ENCODE measurements around the gene CDC37. TPM values are rescaled to one million over a fixed set of nuclear protein-coding genes. Genes with fewer than 3 reads are reported as not detected.
"Not testable (repeated sequence)": the region's sequence is repeated elsewhere in the genome, so short reads cannot be mapped to it uniquely, and the experiment has no call there.

The CDC37 gene
- total RNA-seq, 1 donor from 2014 or later, result 44.0 TPM

DNA sequence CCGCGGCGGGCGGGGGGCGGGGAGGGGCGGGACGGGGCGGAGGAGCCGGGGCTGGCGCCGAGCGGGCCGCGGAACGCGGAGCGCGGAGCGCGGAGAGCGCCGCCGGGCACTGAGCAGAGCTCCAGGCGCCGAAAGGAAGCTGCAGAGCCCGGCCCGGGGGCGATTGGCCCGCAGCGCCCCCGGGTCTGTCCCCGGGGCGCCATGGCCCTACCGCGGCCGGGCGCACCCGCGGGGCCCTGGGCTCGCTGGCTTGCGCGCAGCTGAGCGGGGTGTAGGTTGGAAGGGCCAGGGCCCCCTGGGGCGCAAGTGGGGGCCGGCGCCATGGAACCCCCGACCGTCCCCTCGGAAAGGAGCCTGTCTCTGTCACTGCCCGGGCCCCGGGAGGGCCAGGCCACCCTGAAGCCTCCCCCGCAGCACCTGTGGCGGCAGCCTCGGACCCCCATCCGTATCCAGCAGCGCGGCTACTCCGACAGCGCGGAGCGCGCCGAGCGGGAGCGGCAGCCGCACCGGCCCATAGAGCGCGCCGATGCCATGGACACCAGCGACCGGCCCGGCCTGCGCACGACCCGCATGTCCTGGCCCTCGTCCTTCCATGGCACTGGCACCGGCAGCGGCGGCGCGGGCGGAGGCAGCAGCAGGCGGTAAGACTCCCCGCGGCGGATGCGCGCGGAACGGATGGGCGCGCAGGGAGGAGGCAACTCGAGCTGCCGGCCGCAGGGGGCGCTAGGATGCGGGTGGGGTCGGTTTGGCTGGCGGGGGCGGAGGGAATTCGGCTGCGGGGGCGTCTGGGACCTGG lies 17.3 kb upstream of the CDC37 start, which contains the start of gene PDE4A:
PDE4A (plus strand) TSS at position 95 of the 796 bp plus-strand sequence; CDS start at position 322, 227 bp downstream.
- FAIRE-seq, result no peak
- DNase-seq (ENCODE audit: low spot score in 2 of 2), result peak in 1 of 2 donors; percentile 34

DNA sequence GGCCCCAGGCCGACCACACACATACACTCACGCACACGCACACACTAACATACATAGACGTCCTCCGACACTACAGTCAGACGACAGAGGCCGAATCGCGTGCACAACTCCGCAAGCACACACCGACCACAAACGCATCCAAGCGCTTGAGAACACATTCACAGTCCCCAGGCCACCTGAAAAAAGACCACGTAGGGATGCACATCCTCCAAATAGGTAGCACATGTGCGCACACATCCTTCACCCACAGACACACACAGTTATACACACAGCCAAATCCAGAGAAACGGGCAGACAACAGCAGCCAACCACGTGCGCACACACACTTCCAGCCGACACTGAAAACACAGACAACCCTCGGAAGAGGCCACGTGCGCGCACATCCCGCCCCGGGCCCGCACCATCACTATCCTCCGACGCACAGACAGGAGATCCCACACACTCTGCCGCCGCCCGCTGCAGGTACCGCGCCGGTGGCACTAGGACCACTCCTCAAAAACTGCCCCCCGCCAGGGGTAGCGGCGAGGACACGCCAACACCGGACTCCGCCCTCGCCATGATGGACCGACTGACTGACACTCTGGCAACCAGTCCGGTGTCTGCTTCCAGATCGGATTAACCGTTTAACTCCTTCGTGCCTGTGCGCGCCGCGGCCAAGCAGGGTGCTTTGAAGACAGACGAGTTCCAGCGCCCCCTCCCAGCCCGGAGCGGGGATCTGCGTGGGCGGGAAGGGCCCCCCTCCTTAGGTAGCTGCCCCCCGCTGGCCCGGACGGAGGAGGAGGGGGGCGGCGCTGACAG lies 16.5 kb upstream of the CDC37 start:
- no peak for FAIRE-seq
- DNase-seq (ENCODE audit: low spot score in 2 of 2), result peak in 1 of 2 donors; percentile 64

DNA sequence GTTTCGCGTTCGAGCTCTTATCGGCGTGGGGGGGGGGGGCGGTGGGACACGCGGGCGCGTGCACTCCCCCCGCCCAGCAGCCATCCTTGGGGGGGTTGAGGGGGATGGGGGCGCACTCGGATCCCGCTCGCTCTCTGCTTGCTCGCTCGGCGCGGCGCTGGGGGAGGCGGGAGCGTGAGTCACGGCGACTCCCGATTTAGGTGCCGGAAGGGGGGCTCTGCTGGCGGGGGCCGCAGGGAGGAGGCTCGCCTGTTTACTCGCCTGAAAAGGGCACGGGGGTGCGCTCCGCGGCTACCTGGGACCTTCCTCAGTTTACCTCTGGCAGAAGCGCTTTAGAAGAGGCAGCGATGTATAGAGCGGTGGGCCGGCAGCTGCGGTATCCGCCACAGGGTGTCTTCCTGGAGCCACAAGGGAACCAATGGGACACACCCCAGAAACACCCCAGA lies 15.9 kb upstream of the CDC37 start:
- no peak for FAIRE-seq

DNA sequence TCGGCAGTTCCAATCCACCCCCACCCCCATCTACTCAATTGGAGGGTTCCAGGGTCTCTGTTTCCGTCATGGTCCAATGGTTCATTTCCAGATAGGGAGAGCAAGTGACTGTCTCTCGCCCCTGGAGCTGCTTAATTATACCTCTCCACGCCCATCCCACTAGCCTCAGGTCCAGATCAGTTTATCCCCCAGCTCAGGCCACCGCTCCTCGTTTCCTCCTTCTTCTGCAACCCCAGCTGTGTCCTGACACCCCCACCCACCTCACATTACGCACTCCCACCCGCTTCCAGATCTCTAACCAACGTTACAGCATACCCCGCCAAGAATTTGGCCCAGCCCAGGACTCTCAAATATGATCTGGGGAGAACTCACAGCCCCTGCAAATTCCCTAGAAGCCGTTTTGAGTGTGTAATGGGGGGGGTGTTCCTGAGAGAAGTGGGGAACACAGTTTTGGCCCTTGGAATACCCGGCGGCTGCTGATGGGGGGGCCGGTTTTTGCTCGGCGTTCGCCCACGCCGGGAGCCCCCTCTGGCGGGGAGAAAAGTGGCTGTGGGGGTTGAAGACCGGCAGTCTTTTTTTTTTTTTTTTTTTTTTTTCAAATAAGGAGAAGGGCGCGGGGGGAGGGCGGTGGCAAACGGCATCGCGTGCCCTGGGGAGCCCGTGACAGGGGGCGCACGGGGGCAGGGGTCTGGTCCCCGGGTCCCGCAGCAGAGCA lies 15.3 kb upstream of the CDC37 start:
- DNase-seq (ENCODE audit: low spot score in 2 of 2), result peak in 1 of 2 donors; percentile 40

More for the DNA sequence above, 15.9 kb upstream of the CDC37 start:
- DNase-seq (ENCODE audit: low spot score in 2 of 2), result peak in 1 of 2 donors; percentile 46

DNA sequence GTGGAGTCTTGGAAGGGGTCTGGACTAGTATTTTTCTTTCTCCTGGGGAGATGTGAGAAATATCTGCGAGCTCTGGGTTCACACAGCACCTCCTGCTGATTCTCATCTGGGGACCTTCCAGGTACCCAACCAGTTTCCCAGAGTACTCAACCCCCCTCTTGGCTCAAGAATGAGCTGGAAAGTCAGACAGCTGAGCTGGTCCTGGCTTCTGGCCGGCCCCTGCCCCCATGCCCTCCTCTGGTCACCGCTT lies 14.8 kb upstream of the CDC37 start:
- peak in 1 of 2 donors; percentile 47 for DNase-seq (ENCODE audit: low spot score in 2 of 2)
- FAIRE-seq, result no peak

More for the DNA sequence above, 15.3 kb upstream of the CDC37 start:
- FAIRE-seq, result no peak

DNA sequence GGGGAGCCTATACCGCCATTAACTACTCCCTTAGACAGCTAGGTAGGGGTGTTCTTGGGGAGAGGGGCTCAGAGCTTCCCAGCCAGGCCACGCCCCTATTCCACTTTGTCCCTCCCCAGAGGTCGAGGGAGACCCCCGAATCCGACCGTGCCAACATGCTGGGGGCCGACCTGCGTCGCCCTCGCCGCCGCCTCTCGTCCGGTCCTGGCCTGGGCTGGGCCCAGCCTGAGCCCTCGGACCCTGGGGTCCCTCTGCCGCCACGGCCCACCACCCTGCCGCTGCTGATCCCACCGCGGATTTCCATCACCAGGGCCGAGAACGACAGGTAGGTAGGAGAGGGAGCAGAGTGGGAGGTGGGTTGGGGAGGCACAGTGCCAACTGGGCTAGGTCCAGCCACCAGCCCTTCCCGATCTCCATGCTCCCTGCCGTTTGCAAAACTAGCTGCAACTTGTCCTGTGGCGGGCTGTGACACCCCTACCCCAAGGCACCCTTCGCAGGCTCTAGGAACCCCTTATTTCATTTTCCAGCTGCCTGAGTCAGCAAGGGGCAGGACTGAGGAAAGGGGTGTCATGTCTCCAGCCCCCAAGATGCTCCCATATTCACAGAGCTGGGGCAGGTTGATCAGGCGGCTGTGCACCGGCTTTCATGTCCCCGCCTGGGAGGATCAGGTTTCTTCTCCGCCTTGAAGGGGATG lies 14.3 kb upstream of the CDC37 start:
- peak in 1 of 2 donors; percentile 18 for DNase-seq (ENCODE audit: low spot score in 2 of 2)

DNA sequence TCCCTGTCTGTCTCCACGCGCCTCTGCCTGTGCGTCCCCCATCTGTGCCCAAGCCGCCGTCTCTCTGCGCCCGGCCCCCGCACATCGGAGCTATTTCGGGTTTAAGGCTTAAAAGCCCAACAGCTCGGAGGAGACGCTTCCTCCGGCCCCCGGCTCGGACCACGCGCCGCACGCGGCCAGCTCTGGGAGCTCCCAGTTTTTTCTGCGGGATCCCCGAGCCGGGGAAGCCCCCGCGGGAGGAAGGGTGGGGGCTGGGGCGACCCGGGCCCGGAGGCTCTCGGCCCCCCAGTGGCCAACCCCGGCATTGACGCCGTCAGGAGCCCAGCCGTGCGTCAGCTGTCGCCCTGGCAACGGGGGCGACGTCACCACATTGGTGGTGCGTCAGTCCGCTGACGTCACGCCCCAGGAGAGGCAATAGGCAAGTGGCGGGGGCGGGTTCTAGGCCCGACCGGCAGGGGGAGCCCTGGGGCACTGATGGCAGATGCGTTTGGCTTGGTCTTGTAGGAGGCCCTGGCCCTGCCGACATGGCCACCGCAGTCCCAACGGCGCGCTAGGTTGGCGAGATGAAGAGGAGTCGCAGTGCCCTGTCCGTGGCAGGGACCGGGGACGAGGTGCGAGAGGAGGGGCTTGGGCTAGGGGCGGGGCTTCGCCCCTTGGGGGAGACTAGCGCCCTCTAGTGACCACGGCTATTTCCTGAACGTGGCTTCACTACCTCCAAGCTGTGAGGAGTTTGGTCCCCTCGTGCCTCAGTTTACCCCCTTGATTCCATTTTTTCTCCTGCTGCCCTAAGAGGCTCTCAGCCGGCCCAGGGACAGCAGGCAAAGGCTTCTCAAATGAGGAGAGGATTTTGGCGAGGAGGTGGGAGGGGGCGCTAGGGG lies 13.3 kb upstream of the CDC37 start:
- peak; percentile 78 to 96 for DNase-seq (ENCODE audit: low spot score in 2 of 2)
- no peak for FAIRE-seq

More for the DNA sequence above, 14.3 kb upstream of the CDC37 start:
- FAIRE-seq, result no peak

DNA sequence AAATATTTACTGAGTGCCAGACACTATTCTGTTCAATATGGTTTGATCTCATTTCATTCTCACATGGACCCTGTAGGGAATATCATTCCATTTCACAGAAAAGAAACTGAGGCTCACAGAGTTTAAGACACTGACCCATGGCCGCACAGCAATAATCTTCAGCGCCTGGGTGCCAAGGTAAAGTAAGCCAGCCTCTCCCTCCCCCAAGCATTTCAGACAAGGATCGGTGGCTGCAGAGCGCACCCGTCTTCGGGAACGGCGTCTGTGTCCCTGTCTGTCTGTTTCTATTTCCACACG lies 12.7 kb upstream of the CDC37 start:
- no peak for DNase-seq (ENCODE audit: low spot score in 2 of 2)
- no peak for FAIRE-seq

DNA sequence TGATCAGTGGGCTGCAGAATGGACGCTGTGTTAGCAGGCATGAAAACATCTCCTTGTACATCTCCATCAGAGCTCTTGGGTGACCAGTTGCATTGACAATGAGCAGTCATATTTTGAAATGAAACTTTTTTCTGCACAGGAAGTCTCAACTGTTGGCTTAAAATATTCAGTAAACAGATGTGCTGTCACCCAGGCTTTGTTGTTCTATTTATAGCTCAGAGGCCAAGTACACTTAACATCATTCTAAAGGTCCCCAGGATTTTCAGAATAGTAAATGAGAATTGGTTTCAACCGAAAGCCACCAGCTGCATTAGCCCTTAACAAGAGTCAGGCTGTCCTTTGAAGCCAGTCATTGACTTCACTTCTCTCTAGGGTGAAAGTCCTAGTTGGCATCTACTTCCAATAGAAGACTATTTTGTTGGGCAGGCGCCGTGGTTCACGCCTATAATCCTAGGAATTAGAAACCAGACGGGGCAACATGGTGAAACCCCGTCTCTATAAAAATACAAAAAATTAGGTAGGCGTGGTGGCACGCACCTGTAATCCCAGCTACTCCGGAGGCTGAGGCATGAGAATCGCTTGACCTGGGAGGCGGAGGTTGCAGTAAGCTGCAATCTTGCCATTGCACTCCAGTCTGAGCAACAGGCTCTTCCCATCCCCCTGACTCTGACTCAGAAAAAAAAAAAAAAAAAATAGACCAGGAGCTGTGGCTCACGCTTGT lies 9.1 kb upstream of the CDC37 start:
- DNase-seq (ENCODE audit: low spot score in 2 of 2), result no peak
- no peak for FAIRE-seq

DNA sequence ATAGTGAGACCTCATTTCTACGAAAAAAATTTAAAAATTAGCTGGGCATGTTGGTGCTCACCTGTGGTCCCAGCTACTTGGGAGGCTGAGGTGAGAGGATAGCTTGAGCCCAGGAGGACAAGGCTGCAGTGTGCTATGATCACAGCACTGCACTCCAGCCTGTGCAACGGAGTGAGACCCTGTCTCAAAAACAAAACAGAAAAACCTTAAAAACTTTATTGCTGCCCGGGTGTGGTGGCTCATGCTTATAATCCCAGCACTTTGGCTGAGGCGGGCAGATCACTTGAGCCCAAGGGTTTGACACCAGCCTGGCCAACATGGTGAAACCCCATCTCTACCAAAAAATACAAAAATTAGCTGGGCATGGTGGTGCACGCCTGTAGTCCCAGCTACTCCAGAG lies 7.9 kb upstream of the CDC37 start:
- DNase-seq (ENCODE audit: low spot score in 2 of 2); FAIRE-seq: not testable (repeated sequence)

DNA sequence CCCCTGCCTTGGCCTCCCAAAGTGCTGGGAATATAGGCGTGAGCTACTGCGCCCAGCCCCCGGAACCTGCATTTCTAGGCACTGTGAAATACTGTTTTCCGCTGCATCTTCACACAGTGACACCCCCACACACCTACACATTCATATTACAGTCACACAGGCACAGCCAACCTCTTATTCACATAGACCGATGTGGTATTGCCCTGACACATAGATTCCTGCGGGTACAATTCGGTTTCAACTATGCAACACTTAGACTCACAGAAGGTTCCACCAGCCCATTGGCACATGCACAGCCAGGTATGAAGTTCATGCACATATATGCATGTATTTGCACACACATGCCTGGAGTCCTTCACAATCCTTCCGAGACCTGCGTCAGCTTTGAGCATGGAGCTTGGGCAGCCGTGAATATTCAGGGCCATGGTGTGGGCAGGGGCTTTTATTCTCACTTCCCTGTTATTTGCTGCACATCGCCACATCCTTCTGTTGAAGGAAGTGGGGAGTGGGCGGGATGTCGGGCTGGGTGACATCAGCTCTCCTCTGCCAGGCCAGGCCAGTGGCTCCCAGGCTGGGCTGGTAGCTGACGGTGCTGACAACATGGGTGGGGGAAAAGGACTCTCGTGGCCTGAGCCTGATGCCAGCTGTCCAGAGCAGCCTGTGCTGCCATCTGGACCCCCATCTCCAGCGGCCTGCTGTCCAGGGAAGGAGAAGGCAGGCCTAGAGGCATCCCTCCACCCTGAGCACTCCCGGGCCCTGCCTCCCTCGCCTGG lies 5.4 kb upstream of the CDC37 start:
- no peak for DNase-seq (ENCODE audit: low spot score in 2 of 2)
- FAIRE-seq, result no peak

DNA sequence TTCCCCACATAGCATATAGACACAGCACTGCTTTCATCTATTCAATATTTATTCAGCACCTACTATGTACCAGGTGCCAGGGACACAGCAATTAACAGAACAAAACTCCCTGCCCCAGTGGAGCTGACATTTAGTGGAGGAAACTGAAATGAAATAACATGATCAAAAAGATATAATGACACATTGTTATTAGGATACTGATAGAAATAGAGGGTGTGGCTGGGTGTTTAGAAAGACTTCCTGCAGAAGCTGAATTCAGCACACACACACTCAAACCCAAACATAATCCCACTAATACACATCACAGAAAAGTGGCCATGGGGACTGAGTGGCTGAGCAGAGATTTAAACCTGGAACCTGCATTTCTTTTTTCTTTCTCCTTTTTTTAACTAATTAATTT lies 3.8 kb upstream of the CDC37 start:
- DNase-seq (ENCODE audit: low spot score in 2 of 2) (no peak), FAIRE-seq (no peak)

DNA sequence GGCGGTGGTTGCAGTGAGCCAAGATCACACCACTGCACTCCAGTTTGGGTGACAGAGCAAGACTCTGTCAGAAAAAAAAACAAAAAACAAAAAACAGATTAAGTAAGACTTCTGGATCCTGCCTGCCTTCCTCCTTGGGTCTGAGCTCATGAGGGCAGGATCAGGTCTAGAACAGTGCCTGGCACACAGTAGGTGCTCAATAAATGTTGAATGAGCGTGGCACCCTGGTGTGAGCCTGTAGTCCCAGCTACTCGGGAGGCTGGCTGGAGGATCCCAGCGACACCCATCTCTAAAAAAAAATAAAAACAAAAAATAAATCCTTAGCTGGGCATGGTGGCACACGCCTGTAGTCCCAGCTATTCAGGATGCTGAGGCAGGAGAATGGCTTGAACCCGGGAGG lies 2.8 kb upstream of the CDC37 start:
- FAIRE-seq (no peak), DNase-seq (ENCODE audit: low spot score in 2 of 2) (no peak)

DNA sequence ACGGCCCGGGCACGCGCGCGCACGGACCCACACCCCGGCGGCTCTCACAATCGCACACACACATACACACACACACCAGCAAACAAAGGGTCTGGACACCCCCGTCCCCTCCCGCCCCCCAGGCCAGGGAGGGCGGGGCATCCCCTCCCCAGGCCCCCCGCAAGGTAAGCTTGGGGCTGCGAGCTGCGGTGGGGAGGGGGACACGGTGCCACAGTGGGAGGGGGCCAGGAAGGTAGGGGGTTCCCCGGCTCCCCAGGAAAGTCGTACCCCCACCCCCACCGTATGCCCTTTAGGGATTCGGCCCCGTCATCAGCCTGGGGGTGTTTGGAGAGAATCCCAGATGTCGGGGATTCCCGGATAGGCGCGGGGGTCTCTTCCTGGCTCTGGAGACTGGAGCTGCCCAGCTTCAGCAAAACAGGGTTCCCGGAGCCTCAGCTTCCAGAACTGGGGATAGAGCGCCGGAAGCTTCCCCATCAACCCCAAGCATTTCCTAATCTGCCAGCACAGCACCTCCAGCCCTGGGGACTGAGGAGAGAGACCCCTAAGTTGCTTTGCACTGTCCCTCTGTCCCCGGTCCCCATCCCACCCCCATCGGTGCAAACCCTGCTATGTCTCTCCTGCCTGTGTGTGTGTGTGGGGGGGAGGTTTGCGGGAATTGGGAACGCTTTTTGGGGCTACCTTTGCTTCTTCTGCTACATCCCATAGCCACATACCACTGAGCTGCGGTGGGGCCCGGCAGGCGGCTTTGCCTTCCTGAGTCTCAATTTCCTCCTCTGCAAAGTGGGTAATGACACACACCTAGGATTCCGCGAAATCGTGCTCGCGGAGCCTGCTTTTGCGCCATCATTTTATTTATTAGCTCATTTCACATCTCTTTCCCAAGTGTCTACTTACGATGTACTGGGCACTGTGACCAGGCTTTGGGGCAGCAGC lies 1.8 kb upstream of the CDC37 start:
- DNase-seq (ENCODE audit: low spot score in 2 of 2), result peak in 1 of 2 donors; percentile 15
- FAIRE-seq, result no peak

DNA sequence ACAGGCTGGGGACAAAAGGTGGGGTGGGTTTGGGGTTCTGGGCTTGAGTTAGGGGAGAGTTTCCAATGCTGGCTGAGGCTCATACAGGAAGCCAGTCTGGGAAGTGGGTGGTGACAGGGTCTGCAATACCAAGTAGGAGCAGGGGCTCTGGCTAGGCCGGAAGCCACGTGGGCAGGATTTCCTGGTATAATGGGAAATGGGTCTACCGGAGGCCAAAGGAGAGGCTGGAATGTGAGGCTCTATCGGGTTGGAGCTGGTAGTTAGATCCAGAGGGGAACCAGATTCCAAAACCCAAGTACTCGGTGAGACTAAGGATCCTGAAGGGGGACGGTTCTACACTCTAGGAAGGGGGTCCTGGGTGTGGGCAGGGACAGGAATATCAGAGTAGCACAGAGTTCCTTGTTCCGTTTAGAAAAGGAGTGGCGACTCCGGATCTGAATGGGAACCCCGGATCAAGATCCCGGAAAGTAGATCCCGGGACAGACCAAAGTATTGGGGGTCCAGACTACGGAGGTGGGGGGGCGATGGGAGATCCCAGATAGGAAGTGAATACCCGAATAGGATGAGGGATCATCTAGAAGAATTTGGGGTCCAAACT lies 802 bp downstream of the CDC37 start:
- DNase-seq (ENCODE audit: low spot score in 2 of 2) (peak in 1 of 2 donors; percentile 10), FAIRE-seq (no peak)

DNA sequence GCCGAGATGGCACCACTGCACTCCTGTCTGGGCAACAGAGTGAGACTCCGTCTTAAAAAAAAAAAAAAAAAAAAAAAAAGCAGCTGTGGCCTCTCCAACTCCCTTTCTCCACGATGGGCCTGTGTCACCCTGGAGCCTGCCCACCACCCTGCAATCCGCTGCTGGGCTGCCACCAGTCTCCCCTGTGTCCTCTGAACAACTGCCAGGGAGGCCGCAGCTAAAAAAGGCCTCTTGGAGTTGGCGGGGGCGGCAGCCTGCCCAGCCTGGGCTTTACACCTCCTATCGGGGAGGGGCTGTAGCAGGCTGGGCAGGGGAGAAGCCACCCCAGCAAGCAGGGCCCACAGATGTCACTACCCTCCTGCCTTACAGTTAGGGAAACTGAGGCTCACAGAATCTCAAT lies 3.5 kb downstream of the CDC37 start:
- no peak for FAIRE-seq
- no peak for DNase-seq (ENCODE audit: low spot score in 2 of 2)

DNA sequence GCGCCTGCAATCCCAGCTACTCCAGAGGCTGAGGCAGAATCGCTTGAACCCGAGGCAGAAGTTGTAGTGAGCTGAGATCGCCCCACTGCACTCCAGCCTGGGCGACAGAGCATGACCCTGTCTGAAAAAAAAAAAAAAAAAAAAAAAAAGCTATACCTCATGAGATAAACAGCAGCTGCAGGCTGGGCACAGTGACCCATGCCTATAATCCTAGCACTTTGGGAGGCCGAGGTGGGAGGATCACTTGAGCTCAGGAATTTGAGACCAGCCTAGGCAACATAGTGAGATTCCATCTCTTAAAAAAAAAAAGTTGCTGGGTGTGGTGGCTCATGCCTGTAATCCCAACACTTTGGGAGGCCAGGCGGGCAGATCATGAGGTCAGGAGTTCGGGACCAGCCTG lies 4.0 kb downstream of the CDC37 start:
- not testable (repeated sequence) for FAIRE-seq; DNase-seq (ENCODE audit: low spot score in 2 of 2)
